Measurements from ENCODE around the gene MANBA.
A peak's percentile ranks its signal among the peaks of the same experiment; 100 is the strongest.

Gene MANBA

DNA sequence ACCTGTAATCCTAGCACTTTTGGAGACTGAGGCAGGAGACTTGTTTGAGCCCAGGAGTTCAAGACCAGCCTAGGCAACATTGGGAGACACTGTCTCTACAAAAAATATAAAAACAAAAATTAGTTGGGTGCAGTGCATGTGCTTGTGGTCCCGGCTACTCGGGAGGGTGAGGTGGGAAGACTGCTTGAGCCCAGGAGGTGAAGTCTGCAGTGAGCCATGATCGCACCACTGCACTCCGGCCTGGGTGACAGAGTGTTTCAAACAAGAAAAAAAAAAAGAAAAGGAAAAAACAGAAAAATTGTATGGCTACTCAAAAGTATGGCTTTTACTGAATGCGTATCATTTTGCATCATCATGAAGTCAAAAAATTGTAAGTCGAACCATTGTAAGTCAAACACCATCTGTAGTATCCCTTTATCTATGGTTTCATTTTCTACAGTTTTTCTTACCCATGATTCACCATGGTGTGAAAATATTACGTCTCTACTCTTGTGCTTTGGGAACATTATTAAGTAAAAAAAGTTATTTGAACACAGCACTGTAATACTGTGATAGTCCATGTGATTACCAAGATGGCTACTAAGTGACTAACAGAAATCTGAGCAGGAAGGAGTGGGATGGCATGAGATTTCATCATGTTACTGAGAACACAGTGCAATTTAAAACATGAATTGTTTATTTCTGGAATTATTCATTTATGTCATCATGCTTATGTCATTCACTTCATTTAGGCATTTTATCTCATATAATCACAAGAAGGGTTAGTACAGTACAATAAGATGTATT, 26.5 kb upstream of the MANBA start:
- Histone ChIP-seq H3K9me3 (ENCODE audit: control insufficient read depth, low read length) (peaks cover 5% of the 10 kb centered on the region), H3K4me3 (ENCODE audit: low read length) (no peak overlapping the region), H3K9ac (ENCODE audit: low read length) (no peak overlapping the region), H3K4me1 (ENCODE audit: control insufficient read depth, insufficient read depth, low read length) (peaks cover 7% of the 10 kb centered on the region), H3K36me3 (ENCODE audit: control insufficient read depth, insufficient read depth, low read length, severe bottlenecking) (peaks cover 12% of the 10 kb centered on the region), H3K27me3 (replicated peaks; ENCODE audit: control insufficient read depth, insufficient read depth, low read length) (no peaks in the 10 kb centered on the region)
- DNase-seq (ENCODE audit: low read depth): peak; percentile 51

GRCh38 chr4:102786279-102786678, 25.5 kb upstream of the MANBA start:
- Histone ChIP-seq H3K27me3 (replicated peaks; ENCODE audit: control insufficient read depth, insufficient read depth, low read length) (no peaks in the 10 kb centered on the region), H3K4me1 (ENCODE audit: control insufficient read depth, insufficient read depth, low read length) (peaks cover 7% of the 10 kb centered on the region), H3K4me3 (ENCODE audit: low read length) (no peak overlapping the region), H3K9me3 (ENCODE audit: control insufficient read depth, low read length) (peaks cover 5% of the 10 kb centered on the region), H3K36me3 (ENCODE audit: control insufficient read depth, insufficient read depth, low read length, severe bottlenecking) (peaks cover 3% of the 10 kb centered on the region), H3K9ac (ENCODE audit: low read length) (no peak overlapping the region)
- DNase-seq (ENCODE audit: low read depth): no peak

DNA sequence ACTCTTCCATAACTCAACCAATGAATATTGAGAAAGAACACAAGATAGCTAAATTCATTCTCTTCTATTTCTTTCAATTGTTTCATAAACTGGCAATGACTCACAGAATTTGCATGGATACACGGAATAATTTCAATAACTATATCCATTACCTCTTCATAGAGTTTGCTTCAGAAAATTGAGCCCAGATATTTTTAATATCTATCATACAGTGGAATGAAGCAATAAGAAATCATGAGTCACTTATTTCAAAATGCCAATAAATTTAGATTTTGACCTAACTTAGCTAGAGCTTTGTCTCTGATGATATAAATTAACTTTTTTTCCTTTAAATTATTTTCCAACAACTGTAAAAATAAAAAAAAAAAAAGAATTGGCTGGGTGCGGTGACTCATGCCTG, 22.2 kb upstream of the MANBA start:
- no peak for DNase-seq (ENCODE audit: low read depth)

DNA sequence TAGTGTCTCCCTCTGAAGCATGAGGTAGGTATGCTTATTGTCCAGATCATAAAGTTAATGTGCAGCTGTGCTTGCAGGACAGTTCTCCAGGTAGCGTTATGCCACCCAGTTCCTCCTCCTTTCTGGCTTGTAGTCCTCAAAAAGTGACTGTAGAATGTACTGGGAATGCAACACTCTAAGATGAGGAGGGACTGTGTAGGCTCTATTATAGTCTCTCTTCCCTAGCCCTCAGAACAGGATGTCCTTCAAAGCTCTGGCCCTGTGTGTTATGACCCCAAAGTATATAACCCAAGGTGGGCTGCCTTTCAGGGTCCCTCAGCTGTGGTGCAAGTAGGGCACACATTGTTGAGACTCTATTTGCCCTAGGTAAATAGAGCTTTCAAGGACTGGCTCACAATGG, 20.8 kb upstream of the MANBA start:
- DNase-seq (ENCODE audit: low read depth): no peak
- H3K27me3 ChIP-seq (replicated peaks; ENCODE audit: control insufficient read depth, insufficient read depth, low read length): no peaks in the 10 kb centered on the region
- no peak overlapping the region for H3K4me3 ChIP-seq (ENCODE audit: low read length)
- no peaks in the 10 kb centered on the region for H3K36me3 ChIP-seq (ENCODE audit: control insufficient read depth, insufficient read depth, low read length, severe bottlenecking)
- no peak overlapping the region for H3K9ac ChIP-seq (ENCODE audit: low read length)
- no peaks in the 10 kb centered on the region for H3K4me1 ChIP-seq (ENCODE audit: control insufficient read depth, insufficient read depth, low read length)
- no peaks in the 10 kb centered on the region for H3K9me3 ChIP-seq (ENCODE audit: control insufficient read depth, low read length)

More for the DNA sequence above, 22.2 kb upstream of the MANBA start:
- Histone ChIP-seq H3K4me1 (ENCODE audit: control insufficient read depth, insufficient read depth, low read length) (no peaks in the 10 kb centered on the region), H3K9ac (ENCODE audit: low read length) (no peak overlapping the region), H3K27me3 (replicated peaks; ENCODE audit: control insufficient read depth, insufficient read depth, low read length) (no peaks in the 10 kb centered on the region), H3K36me3 (ENCODE audit: control insufficient read depth, insufficient read depth, low read length, severe bottlenecking) (no peaks in the 10 kb centered on the region), H3K4me3 (ENCODE audit: low read length) (no peak overlapping the region), H3K9me3 (ENCODE audit: control insufficient read depth, low read length) (peaks cover 3% of the 10 kb centered on the region)

GRCh38 chr4:102780476-102781144, 19.8 kb upstream of the MANBA start:
- H3K36me3 ChIP-seq (ENCODE audit: control insufficient read depth, insufficient read depth, low read length, severe bottlenecking): no peaks in the 10 kb centered on the region
- no peaks in the 10 kb centered on the region for H3K9me3 ChIP-seq (ENCODE audit: control insufficient read depth, low read length)
- no peak overlapping the region for H3K9ac ChIP-seq (ENCODE audit: low read length)
- DNase-seq (ENCODE audit: low read depth): no peak
- H3K27me3 ChIP-seq (replicated peaks; ENCODE audit: control insufficient read depth, insufficient read depth, low read length): no peaks in the 10 kb centered on the region
- H3K4me3 ChIP-seq (ENCODE audit: low read length): no peak overlapping the region
- no peaks in the 10 kb centered on the region for H3K4me1 ChIP-seq (ENCODE audit: control insufficient read depth, insufficient read depth, low read length)

- H3K9ac ChIP-seq (ENCODE audit: low read length): no peak overlapping the region
- H3K4me1 ChIP-seq (ENCODE audit: control insufficient read depth, insufficient read depth, low read length): no peaks in the 10 kb centered on the region
- no peak for DNase-seq (ENCODE audit: low read depth)
- no peaks in the 10 kb centered on the region for H3K27me3 ChIP-seq (replicated peaks; ENCODE audit: control insufficient read depth, insufficient read depth, low read length)
- H3K9me3 ChIP-seq (ENCODE audit: control insufficient read depth, low read length): no peaks in the 10 kb centered on the region
- no peak overlapping the region for H3K4me3 ChIP-seq (ENCODE audit: low read length)
- H3K36me3 ChIP-seq (ENCODE audit: control insufficient read depth, insufficient read depth, low read length, severe bottlenecking): no peaks in the 10 kb centered on the region
Measured at GRCh38 chr4:102779204-102779603, 18.4 kb upstream of the MANBA start.

DNA sequence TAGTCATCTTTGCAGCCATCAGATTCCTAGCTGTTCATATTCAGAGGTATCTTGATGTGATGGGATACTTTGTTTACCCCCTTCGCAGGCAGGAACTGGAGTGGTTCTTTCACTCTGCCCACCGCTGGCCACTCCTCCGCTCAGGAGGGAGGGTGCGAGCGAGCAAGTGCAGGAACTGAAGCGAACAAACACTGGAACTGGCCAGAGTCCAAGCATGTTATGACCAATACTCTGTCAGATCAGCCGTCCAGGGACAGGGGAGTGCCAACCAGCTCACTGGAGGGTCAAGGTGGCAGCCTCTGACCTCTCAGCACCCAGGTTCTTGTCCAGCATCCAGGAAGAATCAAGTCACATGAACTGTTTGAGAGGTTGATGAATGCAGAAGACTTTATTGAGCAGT, 18.0 kb upstream of the MANBA start:
- DNase-seq (ENCODE audit: low read depth): no peak
- Histone ChIP-seq H3K36me3 (ENCODE audit: control insufficient read depth, insufficient read depth, low read length, severe bottlenecking) (no peaks in the 10 kb centered on the region), H3K4me1 (ENCODE audit: control insufficient read depth, insufficient read depth, low read length) (no peaks in the 10 kb centered on the region), H3K4me3 (ENCODE audit: low read length) (no peak overlapping the region), H3K9me3 (ENCODE audit: control insufficient read depth, low read length) (no peaks in the 10 kb centered on the region), H3K9ac (ENCODE audit: low read length) (no peak overlapping the region), H3K27me3 (replicated peaks; ENCODE audit: control insufficient read depth, insufficient read depth, low read length) (no peaks in the 10 kb centered on the region)

DNA sequence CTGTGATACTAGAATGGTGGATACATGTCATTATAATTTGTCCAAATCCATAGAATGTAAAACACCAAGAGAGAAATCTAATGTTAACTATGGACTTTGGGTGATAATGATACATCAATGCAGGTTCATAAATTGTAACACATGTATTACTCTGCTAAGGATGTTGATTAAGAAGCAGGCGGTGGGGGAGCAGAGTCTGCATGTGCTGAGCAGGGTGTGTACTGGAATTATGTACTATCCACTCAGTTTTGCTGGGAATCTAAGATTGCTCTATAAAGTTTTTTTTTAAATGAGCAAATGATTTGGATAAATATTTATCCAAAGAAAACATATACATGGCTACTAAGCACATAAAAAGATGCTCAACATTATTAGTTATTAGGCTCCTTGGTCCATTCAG, 15.0 kb upstream of the MANBA start:
- no peak for DNase-seq (ENCODE audit: low read depth)
- H3K4me1 ChIP-seq (ENCODE audit: control insufficient read depth, insufficient read depth, low read length): no peaks in the 10 kb centered on the region
- H3K9ac ChIP-seq (ENCODE audit: low read length): no peak overlapping the region
- no peaks in the 10 kb centered on the region for H3K36me3 ChIP-seq (ENCODE audit: control insufficient read depth, insufficient read depth, low read length, severe bottlenecking)
- no peak overlapping the region for H3K4me3 ChIP-seq (ENCODE audit: low read length)
- no peaks in the 10 kb centered on the region for H3K9me3 ChIP-seq (ENCODE audit: control insufficient read depth, low read length)
- no peaks in the 10 kb centered on the region for H3K27me3 ChIP-seq (replicated peaks; ENCODE audit: control insufficient read depth, insufficient read depth, low read length)

DNA sequence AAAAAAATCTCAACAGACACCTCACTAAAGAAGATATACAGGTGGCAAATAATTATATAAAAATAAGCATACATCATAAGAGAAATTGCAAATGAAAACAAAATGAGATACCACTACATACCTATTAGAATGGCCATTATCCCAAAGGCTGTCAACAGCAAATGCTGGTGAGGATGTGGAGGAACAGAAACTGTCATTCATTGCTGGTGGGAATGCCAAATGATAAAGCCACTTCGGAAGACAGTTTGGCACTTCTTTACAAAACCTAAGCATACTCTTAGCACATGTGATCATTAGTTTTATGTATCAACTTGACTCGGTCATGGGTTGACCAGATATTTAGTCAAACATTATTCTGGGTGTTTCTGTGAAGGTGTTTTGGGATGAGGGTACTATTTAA, 13.5 kb upstream of the MANBA start:
- Histone ChIP-seq H3K4me1 (ENCODE audit: control insufficient read depth, insufficient read depth, low read length) (no peaks in the 10 kb centered on the region), H3K27me3 (replicated peaks; ENCODE audit: control insufficient read depth, insufficient read depth, low read length) (no peaks in the 10 kb centered on the region), H3K9me3 (ENCODE audit: control insufficient read depth, low read length) (no peaks in the 10 kb centered on the region), H3K4me3 (ENCODE audit: low read length) (no peak overlapping the region), H3K9ac (ENCODE audit: low read length) (no peak overlapping the region), H3K36me3 (ENCODE audit: control insufficient read depth, insufficient read depth, low read length, severe bottlenecking) (no peaks in the 10 kb centered on the region)
- DNase-seq (ENCODE audit: low read depth): no peak

GRCh38 chr4:102772738-102773340, 12.1 kb upstream of the MANBA start:
- Histone ChIP-seq H3K4me3 (ENCODE audit: low read length) (no peak overlapping the region), H3K9me3 (ENCODE audit: control insufficient read depth, low read length) (no peaks in the 10 kb centered on the region), H3K36me3 (ENCODE audit: control insufficient read depth, insufficient read depth, low read length, severe bottlenecking) (no peaks in the 10 kb centered on the region), H3K27me3 (replicated peaks; ENCODE audit: control insufficient read depth, insufficient read depth, low read length) (no peaks in the 10 kb centered on the region), H3K9ac (ENCODE audit: low read length) (no peak overlapping the region), H3K4me1 (ENCODE audit: control insufficient read depth, insufficient read depth, low read length) (no peaks in the 10 kb centered on the region)
- no peak for DNase-seq (ENCODE audit: low read depth)

- H3K4me3 ChIP-seq (ENCODE audit: low read length): no peak overlapping the region
- no peaks in the 10 kb centered on the region for H3K4me1 ChIP-seq (ENCODE audit: control insufficient read depth, insufficient read depth, low read length)
- no peaks in the 10 kb centered on the region for H3K9me3 ChIP-seq (ENCODE audit: control insufficient read depth, low read length)
- DNase-seq (ENCODE audit: low read depth): no peak
- no peaks in the 10 kb centered on the region for H3K27me3 ChIP-seq (replicated peaks; ENCODE audit: control insufficient read depth, insufficient read depth, low read length)
- H3K36me3 ChIP-seq (ENCODE audit: control insufficient read depth, insufficient read depth, low read length, severe bottlenecking): no peaks in the 10 kb centered on the region
- no peak overlapping the region for H3K9ac ChIP-seq (ENCODE audit: low read length)
Measured at GRCh38 chr4:102764901-102765300, 4.1 kb upstream of the MANBA start.
